GM10248 (cell line): ENCODE measurements around the gene MARK1.

Experiments
- CTCF ChIA-PET: fragments of 300-600 bp; sonication (Branson Sonifier 250); formaldehyde crosslinking; extraction: SDS; loops from one replicate; lab custom pipeline; 2021; ENCODE audit warnings: antibody characterized with exemption; lab: Yijun Ruan, JAX
- POLR2A ChIA-PET: fragments of 350-650 bp; sonication (Branson Sonifier 250); formaldehyde crosslinking; extraction: SDS; loops from one replicate; lab custom pipeline; 2020; ENCODE audit warnings: antibody characterized with exemption; lab: Yijun Ruan, JAX
- DNase-seq: peaks from one replicate; pipeline ENCODE4 v3.0.0; 2012; ENCODE audit errors: extremely low spot score
- TF ChIP-seq, protein P1 (sequence below): IDR thresholded peaks from 2 replicates; pipeline ENCODE4 v1.5.1; 2012; ENCODE audit warnings: mild to moderate bottlenecking, low read depth; ENCODE audit errors: extremely low read depth, missing control alignments, control extremely low read depth

Gene MARK1

DNA sequence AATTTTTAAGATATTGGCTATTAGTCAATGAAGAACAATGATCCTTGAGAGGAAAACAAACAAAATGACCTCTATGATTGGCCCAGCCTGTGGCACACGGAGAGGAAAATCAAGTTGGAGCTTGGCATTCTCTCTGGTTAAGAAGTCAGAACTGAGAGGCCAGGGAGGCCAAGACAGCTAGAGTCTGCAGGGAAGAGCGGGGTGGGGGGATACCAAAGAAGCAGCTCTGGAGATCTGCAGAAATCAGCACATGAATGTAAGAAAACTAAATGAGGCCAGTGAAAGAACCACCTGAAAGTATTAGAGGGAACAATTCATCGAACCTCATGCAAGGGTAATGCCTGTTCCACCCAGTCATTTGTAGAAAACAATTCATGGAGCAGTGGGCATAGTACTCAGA, 138.4 kb downstream of the MARK1 start:
- TF ChIP-seq, protein P1, sequence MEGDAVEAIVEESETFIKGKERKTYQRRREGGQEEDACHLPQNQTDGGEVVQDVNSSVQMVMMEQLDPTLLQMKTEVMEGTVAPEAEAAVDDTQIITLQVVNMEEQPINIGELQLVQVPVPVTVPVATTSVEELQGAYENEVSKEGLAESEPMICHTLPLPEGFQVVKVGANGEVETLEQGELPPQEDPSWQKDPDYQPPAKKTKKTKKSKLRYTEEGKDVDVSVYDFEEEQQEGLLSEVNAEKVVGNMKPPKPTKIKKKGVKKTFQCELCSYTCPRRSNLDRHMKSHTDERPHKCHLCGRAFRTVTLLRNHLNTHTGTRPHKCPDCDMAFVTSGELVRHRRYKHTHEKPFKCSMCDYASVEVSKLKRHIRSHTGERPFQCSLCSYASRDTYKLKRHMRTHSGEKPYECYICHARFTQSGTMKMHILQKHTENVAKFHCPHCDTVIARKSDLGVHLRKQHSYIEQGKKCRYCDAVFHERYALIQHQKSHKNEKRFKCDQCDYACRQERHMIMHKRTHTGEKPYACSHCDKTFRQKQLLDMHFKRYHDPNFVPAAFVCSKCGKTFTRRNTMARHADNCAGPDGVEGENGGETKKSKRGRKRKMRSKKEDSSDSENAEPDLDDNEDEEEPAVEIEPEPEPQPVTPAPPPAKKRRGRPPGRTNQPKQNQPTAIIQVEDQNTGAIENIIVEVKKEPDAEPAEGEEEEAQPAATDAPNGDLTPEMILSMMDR: no peak
- POLR2A ChIA-PET: interaction anchor here (0.6 kb wide), 1 partner anchor 1359 kb away, joined by 3 read pairs; no protein-coding TSS in a partner anchor
- CTCF ChIA-PET: interaction anchor here (2.0 kb wide), 1 partner anchor 24 kb away, joined by 4 read pairs; no protein-coding TSS in a partner anchor
- no peak for DNase-seq

DNA sequence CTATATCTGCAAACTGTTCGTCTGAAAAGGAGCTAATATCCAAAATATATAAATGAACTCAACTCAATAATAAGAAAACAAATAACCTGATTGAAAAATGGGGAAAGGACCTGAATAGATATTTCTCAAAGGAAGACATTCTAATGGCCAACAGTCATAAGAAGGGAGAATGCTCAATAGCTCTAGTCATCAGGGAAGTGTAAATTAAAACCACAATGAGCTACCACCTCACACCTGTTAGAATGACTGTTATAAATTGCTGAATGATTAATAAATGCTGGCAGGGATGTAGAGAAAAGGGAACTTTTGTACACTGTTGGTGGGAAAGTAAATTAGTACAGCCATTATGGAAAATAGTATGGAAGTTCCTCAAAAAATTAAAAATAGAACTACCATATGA, 141.1 kb downstream of the MARK1 start:
- DNase-seq: no peak
- CTCF ChIA-PET: interaction anchor here (1.3 to 1.9 kb wide), 4 partner anchors 10 to 373 kb away, joined by 3 to 6 read pairs (median 4); no protein-coding TSS in a partner anchor
- POLR2A ChIA-PET: no interaction called here
- TF ChIP-seq, protein P1: no peak

- CTCF ChIA-PET: interaction anchor here (1.2 kb wide), 1 partner anchor 11 kb away, joined by 3 read pairs; no protein-coding TSS in a partner anchor
Measured at GRCh38 chr1:220670365-220670764, 142.4 kb downstream of the MARK1 start.

DNA sequence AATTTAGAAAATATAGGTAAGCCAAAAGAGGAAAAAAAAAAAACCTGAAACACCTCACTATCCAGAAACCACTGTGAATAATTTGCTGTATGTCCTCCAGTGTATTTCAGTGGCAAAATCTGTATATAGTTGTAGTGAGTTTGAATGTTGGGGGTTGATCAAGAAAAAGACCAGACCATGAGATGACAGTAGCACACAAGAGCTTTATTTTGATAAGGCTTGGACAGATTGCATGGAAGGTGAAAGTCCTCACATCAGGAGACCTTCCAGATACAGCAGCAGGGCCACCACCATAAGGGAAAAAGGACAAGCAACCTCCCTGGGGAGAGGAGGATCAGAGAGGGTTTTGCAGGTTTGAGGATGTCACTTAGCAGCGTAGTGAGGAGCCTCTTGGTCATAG, 146.0 kb downstream of the MARK1 start:
- POLR2A ChIA-PET: no interaction called here
- DNase-seq: no peak
- CTCF ChIA-PET: interaction anchor here (0.6 to 0.9 kb wide), 2 partner anchors 59 to 141 kb away, joined by 3 read pairs; no protein-coding TSS in a partner anchor
- TF ChIP-seq, protein P1: no peak

More at GRCh38 chr1:220670365-220670764, 142.4 kb downstream of the MARK1 start:
- no peak for DNase-seq
- POLR2A ChIA-PET: no interaction called here
- TF ChIP-seq, protein P1: no peak

DNA sequence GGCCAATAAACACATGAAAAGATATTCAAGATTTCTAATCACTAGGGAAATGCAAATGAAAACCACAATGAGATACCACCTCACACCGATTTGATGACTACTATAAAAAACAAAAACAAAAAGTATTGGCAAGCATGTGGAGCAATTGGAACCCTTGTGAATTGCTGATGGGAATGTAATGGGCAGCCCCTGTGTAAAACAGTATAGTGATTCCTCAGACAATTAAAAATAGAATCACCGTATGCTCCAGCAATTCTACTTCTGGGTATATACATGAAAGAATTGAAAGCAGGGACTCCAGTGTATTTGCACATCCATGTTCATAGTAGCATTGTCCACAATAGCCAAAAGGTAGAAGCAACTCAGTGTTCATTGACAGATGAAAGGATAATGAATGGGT, 149.3 kb downstream of the MARK1 start:
- CTCF ChIA-PET: no interaction called here
- POLR2A ChIA-PET: no interaction called here
- no peak for DNase-seq
- TF ChIP-seq, protein P1: no peak

GRCh38 chr1:220680085-220680687, 152.2 kb downstream of the MARK1 start:
- DNase-seq: peak; percentile 59
- TF ChIP-seq, protein P1: peak; percentile 62
- ChIA-PET CTCF (interaction anchor here (0.6 to 1.6 kb wide), 3 partner anchors 11 to 54 kb away, joined by 4 to 7 read pairs (median 5); no protein-coding TSS in a partner anchor), POLR2A (no interaction called here)
